ENCODE data around the gene SORBS1.

SORBS1 gene

GRCh38 chr10:95572131-95572820 lies 11.1 kb upstream of the SORBS1 start:
- no peak for DNase-seq (ENCODE audit: low read depth in 1 of 2, low spot score in 1 of 2)
- H3K4me3 ChIP-seq (replicated peaks; ENCODE audit: insufficient read depth, low read length) = no peak overlapping the region
- no peak overlapping the region for H3K27ac ChIP-seq (replicated peaks)
- H3K27me3 ChIP-seq (ENCODE audit: insufficient read depth, poor library complexity, severe bottlenecking) = peaks cover 2% of the 10 kb centered on the region
- TF ChIP-seq CTCF (IDR thresholded peaks at IDR 0.05; ENCODE audit: insufficient read depth, low read length) (no peak), POLR2AphosphoS5 (IDR thresholded peaks at IDR 0.05; ENCODE audit: low read depth) (no peak), SPI1 (IDR thresholded peaks at IDR 0.05; ENCODE audit: borderline replicate concordance, low read depth) (no peak), GABPA (IDR thresholded peaks at IDR 0.05; ENCODE audit: low read depth) (no peak), REST (IDR thresholded peaks at IDR 0.05; ENCODE audit: insufficient replicate concordance, low read depth) (no peak)

GRCh38 chr10:95571390-95571789 lies 10.2 kb upstream of the SORBS1 start:
- Histone ChIP-seq H3K27me3 (ENCODE audit: insufficient read depth, poor library complexity, severe bottlenecking) (peaks cover 2% of the 10 kb centered on the region), H3K4me3 (replicated peaks; ENCODE audit: insufficient read depth, low read length) (no peak overlapping the region), H3K27ac (replicated peaks) (no peak overlapping the region)
- TF ChIP-seq POLR2AphosphoS5 (IDR thresholded peaks at IDR 0.05; ENCODE audit: low read depth) = no peak
- no peak for TF ChIP-seq SPI1 (IDR thresholded peaks at IDR 0.05; ENCODE audit: borderline replicate concordance, low read depth)
- TF ChIP-seq REST (IDR thresholded peaks at IDR 0.05; ENCODE audit: insufficient replicate concordance, low read depth) = no peak
- TF ChIP-seq CTCF (IDR thresholded peaks at IDR 0.05; ENCODE audit: insufficient read depth, low read length) = no peak
- no peak for TF ChIP-seq GABPA (IDR thresholded peaks at IDR 0.05; ENCODE audit: low read depth)
- DNase-seq (ENCODE audit: low read depth in 1 of 2, low spot score in 1 of 2) = no peak

GRCh38 chr10:95569368-95569767 lies 8.2 kb upstream of the SORBS1 start:
- DNase-seq (ENCODE audit: low read depth in 1 of 2, low spot score in 1 of 2) = no peak
- H3K27me3 ChIP-seq (ENCODE audit: insufficient read depth, poor library complexity, severe bottlenecking) = peaks cover 2% of the 10 kb centered on the region
- no peak for TF ChIP-seq REST (IDR thresholded peaks at IDR 0.05; ENCODE audit: insufficient replicate concordance, low read depth)
- TF ChIP-seq SPI1 (IDR thresholded peaks at IDR 0.05; ENCODE audit: borderline replicate concordance, low read depth) = no peak
- no peak for TF ChIP-seq POLR2AphosphoS5 (IDR thresholded peaks at IDR 0.05; ENCODE audit: low read depth)
- TF ChIP-seq CTCF (IDR thresholded peaks at IDR 0.05; ENCODE audit: insufficient read depth, low read length) = no peak
- no peak for TF ChIP-seq GABPA (IDR thresholded peaks at IDR 0.05; ENCODE audit: low read depth)
- H3K27ac ChIP-seq (replicated peaks) = no peak overlapping the region
- no peak overlapping the region for H3K4me3 ChIP-seq (replicated peaks; ENCODE audit: insufficient read depth, low read length)
